Stimulated activated CD8-positive, alpha-beta memory T cell treated with anti-CD3 and anti-CD28 coated beads, Interleukin-12 subunit alpha, Interleukin-12 subunit beta, amount 100 ng/mL, for 24 hours (primary cell): Measurements from ENCODE around the gene ASNS.
"Not testable (repeated sequence)": the region's sequence is repeated elsewhere in the genome, so short reads cannot be mapped to it uniquely, and the experiment has no call there.

Source experiments
- DNase-seq: peaks from one replicate; pipeline ENCODE4 v3.0.0-alpha.2; 2020; ENCODE audit errors: extremely low read depth

The ASNS gene, protein sequence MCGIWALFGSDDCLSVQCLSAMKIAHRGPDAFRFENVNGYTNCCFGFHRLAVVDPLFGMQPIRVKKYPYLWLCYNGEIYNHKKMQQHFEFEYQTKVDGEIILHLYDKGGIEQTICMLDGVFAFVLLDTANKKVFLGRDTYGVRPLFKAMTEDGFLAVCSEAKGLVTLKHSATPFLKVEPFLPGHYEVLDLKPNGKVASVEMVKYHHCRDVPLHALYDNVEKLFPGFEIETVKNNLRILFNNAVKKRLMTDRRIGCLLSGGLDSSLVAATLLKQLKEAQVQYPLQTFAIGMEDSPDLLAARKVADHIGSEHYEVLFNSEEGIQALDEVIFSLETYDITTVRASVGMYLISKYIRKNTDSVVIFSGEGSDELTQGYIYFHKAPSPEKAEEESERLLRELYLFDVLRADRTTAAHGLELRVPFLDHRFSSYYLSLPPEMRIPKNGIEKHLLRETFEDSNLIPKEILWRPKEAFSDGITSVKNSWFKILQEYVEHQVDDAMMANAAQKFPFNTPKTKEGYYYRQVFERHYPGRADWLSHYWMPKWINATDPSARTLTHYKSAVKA

DNA sequence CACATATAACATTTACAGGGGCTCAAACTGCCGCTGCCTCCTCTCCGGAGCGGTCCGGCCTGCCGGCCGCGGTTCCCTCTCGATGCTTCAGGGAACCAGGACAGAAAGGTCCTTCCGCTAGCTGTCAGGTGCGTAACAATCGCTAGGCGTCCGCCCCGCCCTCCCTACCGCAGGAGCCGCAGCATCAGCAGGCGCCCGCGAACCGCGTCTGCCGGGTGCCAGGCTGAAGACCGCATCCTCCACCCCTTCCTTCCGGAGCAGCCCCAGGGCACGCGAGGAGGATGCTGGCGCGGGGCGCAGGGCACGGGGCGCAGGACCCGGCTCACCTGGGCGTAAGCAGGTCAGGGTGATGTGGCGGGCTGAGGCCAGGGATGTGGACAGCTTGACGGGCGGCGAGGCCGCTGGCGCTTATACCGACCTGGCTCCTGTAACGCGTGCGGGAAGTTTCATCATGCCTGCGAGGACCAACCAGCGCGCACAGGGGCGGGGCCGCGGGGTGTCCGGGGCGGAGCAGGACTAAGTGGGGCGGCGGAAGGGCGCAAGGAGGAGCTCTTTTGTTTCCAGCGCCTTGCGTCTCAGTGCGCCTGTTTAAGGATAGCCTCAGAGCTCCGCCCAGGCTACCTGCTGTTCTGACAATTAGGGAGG lies at the start of gene ASNS:
TSS of gene ASNS (minus strand) at position 384 of the 645 bp plus-strand sequence. CDS start 3,252 bp downstream, outside the sequence.
- peak; percentile 80 for DNase-seq

DNA sequence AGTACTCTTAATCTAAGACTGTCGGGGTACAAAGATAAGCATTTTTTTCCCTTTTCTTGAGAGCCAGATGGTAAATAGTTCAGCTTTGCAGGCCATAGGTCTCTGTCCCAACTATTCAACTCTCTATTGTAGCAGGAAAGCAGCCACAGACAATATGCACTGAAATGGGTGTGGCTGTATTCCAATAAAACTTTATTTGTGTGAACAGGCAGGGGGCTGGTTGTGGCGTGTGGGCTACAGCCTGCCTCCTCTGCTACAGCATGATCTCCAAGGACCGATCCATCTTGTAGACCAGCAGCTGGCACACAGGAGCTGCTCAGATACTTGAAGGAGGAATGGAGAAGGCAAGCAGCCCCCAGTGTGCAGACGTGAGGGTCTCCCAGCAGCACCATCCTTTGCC lies 49.0 kb upstream of the ASNS start:
- DNase-seq = not testable (repeated sequence)

DNA sequence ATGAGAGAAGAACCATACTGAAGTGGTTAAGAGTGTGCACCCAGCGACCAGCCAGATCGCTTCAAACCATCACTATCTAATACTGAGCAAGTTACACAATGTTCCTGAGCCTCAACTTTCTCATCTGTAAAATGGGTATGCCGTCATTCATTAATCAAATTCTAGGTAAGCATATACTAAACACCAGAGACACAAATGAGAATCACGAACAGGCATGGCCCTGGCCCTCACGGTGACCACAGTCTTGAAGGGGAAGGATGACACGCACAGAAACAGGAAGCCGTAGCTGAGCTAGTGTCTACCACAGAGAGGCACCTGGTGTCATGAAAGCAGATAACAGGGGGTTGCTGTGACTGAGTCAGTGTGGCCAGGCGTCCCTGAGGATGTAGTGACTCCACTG lies 43.1 kb upstream of the ASNS start:
- DNase-seq = not testable (repeated sequence)

DNA sequence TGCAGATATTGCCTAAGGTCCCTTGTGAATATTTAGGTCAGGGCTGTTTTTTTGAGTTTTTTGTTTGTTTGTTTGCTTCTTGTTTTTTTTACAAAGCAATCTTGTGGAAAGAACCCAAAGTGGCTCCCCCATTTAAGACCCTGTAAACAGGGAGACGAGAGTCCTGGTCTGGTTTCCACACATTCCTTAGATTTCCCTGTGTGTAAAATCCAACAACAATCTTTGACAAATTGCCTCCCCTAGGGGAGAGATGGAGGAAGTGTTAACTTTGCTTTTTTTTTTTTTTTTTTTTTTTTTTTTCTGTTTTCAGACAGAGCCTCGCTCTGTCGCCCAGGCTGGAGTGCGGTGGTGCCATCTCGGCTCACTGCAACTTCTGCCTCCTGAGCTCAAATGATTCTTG lies 40.1 kb upstream of the ASNS start:
- not testable (repeated sequence) for DNase-seq

DNA sequence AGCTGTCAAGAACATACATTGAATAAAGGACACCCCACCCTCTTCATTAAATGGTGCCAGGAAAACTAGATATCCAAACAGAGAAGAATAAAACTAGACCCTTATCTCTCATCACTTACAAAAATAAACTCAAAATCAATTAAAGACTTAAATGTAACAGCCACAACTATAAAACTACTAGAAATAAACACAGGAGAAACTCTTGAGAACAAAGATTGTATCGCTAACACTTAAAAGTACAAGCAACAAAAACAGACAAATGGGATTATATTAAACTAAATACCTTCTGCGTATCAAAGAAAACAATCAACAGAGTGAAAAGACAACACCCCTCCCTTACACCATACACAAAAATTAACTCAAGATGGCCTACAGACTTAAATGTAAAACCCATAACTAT lies 24.7 kb upstream of the ASNS start:
- not testable (repeated sequence) for DNase-seq

DNA sequence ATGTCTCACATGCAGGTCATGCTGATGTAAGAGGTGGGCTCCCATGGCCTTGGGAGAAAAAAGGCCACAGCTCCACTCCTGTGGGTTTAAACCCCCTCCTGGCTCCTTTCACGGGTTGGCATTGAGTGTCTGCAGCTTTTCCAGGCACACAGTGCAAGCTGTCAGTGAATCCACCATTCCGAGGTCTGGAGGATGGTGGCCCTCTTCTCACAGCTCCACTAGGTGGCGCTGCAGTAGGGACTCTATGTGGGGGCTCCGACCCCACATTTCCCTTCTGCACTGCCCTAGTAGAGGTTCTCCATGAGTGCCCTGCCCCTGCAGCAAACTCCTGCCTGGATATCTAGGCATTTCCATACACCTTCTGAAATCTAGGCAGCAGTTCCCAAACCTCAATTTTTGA lies 19.5 kb upstream of the ASNS start:
- DNase-seq = not testable (repeated sequence)

DNA sequence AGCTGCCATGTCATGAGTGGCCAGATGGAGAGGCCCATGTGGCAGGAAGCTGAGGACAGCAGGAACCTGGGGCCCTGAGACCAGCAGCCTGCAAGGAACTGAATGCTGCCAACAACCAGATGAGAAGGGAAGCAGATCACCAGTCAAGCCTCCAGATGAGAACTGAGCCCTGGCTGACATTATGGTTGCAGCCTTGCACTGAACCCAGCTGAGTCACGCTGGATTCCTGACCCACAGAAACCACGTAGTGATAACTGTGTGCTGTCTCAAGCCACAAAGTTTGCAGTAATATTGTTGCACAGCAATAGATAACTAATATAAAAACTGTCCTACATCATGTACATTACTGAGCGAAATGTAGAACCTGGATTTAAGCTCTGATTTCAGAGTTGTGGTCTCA lies 7.3 kb upstream of the ASNS start:
- DNase-seq = not testable (repeated sequence)

DNA sequence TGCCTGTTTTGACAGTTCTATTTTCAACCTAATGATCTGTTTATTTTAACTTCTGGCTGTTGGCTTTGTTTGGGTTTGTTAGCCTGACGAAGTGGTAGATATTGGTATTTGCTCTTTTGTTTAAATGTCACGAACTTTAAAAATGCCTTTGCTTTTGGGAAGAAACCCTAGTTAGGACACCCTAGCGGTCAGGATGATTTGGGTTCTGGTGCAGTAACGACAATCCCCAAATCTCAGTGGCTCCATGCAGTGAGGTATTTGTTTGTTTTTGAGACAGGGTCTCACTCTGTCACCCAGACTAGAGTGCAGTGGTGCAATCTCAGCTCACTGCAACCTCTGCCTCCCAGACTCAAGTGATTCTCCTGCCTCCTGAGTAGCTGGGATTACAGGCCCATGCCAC lies 2.7 kb upstream of the ASNS start:
- not testable (repeated sequence) for DNase-seq

DNA sequence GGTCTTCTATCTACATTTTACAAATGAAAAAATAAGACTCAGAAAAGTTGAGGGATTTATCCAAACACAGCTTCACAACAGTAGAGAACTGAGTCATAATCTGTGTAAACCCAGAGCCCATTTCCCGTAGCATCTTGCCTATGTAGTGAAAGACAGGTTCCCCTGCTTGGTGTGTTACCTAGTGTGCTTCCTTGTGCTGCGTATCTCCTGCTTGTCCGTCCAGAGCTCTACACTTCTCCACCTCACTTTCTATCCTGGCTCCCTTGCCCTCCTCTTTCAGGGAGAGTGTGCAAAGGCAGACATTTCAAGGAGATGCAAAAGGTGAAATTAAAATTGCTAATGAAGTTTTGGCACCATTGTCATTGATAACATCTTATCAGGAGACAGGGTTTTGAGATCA lies 1.4 kb upstream of the ASNS start:
- no peak for DNase-seq

DNA sequence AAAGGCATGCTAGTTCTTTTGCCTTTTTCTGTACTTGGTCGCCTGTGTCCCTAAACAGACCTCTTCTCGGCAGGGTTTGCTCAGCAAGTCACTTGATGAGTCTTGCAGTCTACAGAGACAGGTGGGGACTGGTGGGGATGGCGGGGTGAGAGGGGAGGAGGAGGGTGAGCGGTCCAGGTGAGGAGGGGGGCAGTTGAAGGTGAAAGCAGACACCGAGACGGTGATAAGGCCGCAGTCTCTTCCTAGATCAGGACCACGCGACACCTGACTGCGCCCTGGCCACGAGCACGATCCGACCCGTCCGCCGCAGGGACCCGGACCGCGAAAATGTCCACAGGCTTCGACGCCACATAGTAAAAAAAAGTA lies 566 bp downstream of the ASNS start:
- no peak for DNase-seq

DNA sequence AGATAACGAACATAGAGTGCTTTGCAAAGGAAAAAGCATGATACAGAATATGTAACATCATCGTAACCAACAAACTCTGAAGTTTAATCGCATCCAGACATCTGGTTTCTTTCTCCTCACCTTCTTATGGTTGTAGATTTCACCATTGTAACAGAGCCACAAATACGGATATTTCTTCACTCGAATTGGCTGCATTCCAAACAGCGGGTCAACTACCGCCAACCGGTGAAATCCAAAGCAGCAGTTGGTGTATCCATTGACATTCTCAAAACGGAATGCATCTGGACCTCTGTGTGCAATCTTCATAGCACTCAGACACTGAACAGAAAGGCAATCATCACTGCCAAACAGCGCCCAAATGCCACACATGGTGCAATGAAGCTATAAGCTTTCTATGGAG lies 3.4 kb downstream of the ASNS start:
- DNase-seq = no peak

DNA sequence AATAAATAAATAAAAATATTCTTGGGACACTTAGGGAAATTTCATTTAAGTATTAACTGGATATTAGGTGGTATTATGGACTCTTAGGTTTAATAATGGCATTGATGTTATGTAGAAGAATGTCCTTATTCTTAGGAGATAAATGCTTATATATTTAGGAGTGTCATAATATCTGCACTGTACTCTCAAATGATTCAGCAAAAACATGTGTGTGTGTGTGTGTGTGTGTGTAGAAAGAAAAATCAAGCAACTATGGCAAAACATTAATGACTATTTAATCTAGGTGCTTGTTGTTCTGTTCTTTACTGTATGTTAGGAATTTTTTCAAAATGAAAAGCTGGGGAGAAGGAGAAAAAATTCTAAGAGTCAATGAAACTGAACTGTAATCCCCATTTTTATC lies 3.9 kb downstream of the ASNS start:
- DNase-seq = no peak

DNA sequence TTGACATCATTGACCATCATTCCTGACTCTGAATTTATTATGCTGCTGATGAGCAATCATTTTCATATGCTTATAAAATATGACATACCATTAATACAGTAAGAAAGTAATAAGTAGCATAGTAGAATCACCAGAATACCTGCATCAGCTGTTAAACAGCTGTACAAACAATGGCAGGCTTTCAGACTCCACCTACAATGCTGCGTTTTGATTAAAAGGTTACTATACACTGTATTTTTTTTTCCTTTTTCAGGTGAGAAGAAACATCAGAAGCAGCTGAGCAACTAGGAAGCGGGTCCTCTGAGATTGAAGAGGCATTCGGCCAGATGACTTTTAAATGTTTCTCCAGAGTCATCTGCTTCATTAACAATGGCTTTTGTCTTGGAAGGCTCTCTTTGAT lies 7.1 kb downstream of the ASNS start:
- DNase-seq = no peak

DNA sequence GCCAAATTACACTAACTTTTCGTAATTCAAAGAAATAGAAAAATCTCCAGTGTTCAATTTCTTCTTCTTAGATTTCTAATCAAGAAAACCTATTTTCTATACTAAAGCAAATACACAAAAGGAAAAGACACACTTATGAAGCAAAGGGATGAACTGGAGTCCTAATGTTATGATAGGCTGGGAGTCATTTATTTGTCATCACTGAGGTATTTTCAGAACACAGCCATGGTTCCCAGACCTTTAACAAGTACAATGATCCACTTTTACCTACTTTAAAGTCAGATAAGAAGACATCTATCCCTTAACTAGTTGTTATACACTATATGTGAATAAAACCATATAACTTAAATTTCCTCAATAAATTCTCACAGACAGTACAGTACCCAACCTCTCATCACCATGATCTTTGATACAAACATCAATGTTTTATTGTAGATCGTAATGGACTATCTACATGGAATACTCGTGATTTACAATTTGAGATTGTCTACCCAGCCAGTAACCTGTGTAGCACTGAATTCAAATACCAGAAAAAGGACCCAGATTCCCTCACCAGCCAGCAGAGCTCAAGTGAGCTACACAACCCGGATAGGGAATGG lies 12.5 kb downstream of the ASNS start:
- no peak for DNase-seq

DNA sequence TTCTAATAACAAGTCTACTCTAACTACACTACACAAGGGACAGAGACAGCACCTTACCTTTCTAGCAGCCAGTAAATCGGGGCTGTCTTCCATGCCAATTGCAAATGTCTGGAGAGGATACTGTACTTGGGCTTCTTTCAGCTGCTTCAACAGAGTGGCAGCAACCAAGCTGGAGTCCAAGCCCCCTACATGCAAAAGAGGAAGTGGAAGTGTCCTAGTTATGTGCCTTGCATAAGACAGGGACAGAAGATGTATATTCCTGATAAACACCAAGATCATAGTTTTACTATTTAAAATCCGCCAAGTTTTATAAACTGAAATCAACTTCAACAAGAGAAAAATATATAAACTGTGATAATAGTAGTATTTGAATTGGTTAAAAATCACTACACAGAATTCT lies 14.0 kb downstream of the ASNS start:
- no peak for DNase-seq

DNA sequence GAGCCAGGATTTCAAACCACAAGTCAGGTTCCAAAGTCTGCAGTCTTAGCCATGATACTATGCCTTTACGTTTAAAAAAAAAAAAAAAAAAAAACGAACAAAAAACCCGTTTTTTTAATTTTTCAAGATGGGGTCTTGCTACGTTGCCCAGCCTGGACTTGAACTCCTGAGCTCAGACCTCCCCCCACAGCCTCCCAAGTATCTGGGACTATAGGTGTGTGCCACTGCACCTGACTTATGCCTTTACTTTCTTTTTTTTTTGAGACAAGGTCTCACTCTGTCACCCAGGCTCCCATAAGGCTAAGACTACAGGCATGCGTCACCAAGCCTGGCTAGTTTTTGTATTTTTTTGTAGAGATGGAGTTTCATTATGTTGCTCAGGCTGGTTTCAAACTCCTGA lies 14.7 kb downstream of the ASNS start:
- DNase-seq = no peak

DNA sequence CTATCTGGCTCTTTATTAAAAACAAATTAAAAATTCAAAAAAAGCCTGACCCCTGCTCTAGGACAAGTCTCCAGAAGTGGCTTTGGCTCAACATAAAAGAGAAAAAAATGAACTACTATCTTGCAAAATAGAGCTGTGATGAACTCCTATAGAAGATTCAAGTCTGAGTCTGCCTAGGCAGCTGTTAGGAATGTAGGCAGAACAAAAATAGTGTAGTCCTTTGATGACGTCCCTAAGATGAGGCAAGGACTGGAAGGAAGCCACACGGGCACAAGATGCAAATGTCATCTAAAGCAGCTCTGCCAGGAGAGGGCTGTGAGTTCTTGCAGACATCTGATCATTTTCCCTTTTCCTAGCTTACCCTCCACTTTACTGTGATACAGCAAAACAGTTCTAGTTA lies 20.5 kb downstream of the ASNS start:
- no peak for DNase-seq

DNA sequence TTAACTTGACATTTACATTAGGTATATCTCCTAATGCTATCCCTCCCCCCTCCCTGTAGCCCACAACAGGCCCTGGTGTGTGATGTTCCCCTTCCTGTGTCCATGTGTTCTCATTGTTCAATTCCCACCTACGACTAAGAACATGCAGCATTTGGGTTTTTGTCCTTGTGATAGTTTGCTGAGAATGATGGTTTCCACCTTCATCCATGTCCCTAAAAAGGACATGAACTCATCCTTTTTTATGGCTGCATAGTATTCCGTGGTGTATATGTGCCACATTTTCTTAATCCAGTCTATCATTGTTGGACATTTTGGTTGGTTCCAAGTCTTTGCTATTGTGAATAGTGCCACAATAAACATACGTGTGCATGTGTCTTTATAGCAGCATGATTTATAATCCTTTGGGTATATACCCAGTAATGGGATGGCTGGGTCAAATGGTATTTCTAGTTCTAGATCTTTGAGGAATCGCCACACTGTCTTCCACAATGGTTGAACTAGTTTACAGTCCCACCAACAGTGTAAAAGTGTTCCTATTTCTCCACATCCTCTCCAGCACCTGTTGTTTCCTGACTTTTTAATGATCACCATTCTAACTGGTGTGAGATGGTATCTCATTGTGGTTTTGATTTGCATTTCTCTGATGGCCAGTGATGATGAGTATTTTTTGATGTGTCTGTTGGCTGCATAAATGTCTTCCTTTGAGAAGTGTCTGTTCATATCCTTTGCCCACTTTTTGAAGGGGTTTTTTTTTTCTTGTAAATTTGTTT lies 21.8 kb downstream of the ASNS start:
- DNase-seq = not testable (repeated sequence)

DNA sequence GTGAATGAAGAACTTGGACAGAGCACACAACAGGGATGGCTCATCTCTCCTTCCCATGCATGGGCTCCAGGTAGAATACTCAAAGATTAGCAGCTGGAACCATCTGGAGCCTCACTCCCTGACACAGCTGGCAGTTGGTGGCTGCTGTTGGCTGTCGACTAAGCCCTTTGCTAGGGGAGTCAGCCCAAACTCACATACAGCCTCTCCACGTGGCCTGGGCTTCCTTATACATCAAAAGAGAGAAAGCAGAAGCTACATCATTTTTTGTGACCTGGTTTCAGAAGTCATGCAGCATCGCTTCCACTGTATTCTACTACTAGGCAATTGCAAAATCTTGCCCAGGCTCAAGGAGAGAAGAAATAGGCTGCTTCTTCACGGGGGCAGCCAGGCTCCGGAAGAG lies 24.4 kb downstream of the ASNS start:
- no peak for DNase-seq

DNA sequence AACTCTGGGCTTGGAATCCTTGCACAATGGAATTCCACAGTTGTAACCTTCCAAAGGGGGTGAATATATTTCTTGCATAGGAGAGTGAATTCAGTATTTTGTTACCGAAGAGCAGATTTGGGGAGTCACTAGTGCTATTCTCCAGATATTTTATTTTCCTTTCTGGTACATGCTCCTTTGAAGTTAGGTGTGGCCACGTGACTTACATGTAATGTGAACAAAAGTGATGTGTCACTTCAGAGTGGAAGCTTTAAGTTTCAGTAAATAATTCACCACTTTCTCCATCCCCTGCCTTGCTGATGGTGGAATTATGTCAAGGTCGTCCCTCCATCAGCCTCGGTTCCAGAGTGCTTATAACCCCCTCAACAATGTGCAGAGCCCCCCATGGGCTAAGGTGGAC lies 25.3 kb downstream of the ASNS start:
- no peak for DNase-seq

DNA sequence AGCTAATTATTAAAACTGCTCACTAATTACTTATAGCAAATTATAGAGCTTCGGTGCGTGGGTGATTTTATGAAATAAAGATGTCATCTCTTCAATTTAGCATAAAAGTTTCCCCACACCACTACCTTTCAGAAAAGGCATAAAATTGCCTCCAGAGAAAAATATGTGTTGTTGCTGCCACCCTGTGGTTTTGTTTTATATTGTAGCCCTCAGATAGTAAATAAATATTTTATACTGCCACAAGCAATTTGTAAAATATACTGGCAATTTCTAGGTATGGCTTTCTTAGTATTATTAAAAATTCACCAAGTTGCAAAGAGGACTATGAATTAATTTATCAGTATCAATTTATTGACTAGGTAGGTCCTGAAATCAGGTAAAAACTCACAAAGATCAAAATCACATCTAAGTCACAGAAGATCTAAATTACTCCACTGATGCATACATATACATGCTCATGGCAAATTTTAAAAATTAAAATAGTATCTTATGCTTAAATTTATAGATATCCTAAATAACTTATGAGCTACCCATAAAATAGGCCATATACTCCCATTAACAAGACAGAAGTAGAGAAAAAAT lies 26.5 kb downstream of the ASNS start:
- DNase-seq = no peak

DNA sequence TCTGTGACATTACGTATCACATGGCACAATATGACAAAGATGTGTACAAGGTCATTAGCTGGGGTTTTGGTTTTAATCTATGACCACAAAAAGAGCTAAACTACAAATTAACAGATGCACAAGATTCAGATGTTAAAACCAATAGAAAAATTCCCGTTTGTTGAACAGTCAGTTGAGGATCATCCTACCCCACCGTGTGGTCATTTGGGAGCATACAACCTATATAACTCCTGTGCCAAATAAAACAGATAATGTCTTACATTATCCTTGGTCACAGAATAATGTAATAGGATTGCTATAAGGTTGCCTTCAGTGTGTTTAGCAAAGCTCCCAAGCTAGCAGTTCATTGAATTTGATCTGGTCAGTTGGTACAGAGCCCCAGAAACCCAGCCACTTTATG lies 28.2 kb downstream of the ASNS start:
- no peak for DNase-seq
